GM12864 (cell line): Measurements from ENCODE around the gene TTC39C.
A peak's percentile ranks its signal among the peaks of the same experiment; 100 is the strongest.
"Not testable (repeated sequence)": the region's sequence is repeated elsewhere in the genome, so short reads cannot be mapped to it uniquely, and the experiment has no call there.

Experiments
- DNase-seq: peaks from one replicate; pipeline ENCODE4 v3.0.0-alpha.2; 2011; ENCODE audit warnings: low read depth
- H3K4me3 ChIP-seq: 2 replicates; pipeline ENCODE4 v1.5.1; 2011; ENCODE audit warnings: mild to moderate bottlenecking, low read depth, low read length, control low read depth
- TF ChIP-seq, protein P1 (sequence below): IDR thresholded peaks from 2 replicates; pipeline ENCODE4 v1.5.1; 2011; ENCODE audit warnings: low read depth, mild to moderate bottlenecking, moderate library complexity, low read length, control low read depth, inconsistent platforms; ENCODE audit errors: missing control alignments

TTC39C gene

DNA sequence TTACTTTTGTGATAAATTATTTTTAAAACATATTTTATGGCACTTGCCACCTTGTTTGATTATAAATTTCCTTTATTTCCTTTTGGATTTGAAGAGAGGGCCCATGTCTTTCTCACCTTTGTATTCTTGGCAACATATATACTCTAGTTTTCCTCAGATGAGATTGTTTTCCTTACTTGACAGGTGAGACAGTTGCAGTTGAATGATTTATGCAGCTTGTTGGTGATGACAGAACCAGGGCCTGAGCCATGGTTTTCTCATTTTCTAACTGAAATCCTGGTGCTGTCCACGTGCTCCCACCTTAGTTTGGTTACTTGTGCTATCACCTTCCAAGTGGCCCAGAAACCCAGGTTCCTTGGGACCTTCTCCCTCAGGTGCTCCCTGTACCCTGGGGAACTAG lies 58.2 kb downstream of the TTC39C start:
- TF ChIP-seq, protein P1, sequence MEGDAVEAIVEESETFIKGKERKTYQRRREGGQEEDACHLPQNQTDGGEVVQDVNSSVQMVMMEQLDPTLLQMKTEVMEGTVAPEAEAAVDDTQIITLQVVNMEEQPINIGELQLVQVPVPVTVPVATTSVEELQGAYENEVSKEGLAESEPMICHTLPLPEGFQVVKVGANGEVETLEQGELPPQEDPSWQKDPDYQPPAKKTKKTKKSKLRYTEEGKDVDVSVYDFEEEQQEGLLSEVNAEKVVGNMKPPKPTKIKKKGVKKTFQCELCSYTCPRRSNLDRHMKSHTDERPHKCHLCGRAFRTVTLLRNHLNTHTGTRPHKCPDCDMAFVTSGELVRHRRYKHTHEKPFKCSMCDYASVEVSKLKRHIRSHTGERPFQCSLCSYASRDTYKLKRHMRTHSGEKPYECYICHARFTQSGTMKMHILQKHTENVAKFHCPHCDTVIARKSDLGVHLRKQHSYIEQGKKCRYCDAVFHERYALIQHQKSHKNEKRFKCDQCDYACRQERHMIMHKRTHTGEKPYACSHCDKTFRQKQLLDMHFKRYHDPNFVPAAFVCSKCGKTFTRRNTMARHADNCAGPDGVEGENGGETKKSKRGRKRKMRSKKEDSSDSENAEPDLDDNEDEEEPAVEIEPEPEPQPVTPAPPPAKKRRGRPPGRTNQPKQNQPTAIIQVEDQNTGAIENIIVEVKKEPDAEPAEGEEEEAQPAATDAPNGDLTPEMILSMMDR, result no peak
- DNase-seq, result no peak
- H3K4me3 ChIP-seq, result no peak overlapping the region

DNA sequence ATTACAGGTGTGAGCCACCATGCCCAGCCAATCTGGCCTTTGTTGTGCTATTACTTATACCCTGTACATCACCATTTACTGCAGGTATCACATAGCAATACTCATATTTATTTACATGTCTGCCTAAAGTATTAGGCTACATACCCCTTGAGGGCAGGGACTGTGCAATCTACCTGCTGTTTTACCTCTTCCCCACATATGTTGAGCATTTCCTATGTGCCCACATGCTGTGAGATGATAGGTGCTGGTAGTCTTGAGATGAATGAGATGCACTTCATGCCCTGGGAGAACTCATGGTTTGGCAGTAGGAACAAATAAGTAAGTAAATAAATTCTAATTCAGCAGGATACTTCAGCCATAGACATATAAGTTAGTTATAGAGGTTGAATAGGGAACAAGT lies 59.2 kb downstream of the TTC39C start:
- TF ChIP-seq, protein P1, result no peak
- H3K4me3 ChIP-seq, result no peak overlapping the region
- DNase-seq, result no peak

DNA sequence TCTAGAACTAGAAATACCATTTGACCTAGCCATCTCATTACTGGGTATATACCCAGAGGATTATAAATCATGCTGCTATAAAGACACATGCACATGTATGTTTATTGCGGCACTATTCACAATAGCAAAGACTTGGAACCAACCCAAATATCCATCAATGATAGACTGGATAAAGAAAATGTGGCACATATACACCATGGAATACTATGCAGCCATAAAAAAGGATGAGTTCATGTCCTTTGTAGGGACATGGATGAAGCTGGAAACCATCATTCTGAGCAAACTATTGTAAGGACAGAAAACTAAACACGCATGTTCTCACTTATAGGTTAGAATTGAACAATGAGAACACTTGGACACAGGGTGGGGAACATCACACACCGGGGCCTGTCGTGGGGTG lies 60.2 kb downstream of the TTC39C start:
- not testable (repeated sequence) for H3K4me3 ChIP-seq, DNase-seq

DNA sequence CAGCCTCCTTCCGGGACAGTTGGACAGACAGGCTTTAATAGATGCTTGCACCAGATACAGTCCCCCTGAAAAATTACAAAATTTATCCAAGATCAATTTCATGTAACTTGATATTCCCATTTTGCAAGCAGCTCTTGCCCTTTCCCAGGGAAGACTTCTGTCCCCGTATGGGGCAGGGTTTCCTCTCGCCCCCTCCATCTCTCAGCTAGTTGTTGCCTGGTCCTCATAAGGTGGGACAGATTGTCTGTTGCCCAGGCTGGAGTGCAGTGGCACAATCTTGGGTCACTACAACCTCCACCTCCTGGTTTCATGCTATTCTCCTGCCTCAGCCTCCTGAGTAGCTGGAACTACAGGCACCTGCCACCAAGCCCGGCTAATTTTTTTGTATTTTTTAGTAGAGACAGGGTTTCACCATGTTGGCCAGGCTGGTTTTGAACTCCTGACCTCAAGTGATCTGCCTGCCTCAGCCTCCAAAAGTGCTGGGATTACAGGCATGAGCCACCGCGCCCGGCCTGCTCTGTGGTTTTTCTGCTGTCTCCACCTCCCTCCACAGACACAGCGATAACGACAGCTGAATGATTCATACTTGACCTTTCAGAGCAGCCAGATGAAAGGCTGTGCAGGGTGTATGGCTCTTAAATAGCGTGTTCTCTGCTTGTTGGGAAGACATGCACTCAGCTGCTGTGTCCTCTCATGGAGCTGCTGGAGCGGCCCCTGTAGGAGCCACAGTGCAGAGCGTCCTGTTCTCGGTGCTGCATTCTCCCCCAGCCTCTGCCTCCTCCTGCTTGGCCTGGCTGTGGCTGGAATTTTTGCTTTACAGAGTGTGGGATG lies 61.4 kb downstream of the TTC39C start:
- no peak overlapping the region for H3K4me3 ChIP-seq
- DNase-seq, result peak; percentile 35
- TF ChIP-seq, protein P1, result peak; percentile 40

DNA sequence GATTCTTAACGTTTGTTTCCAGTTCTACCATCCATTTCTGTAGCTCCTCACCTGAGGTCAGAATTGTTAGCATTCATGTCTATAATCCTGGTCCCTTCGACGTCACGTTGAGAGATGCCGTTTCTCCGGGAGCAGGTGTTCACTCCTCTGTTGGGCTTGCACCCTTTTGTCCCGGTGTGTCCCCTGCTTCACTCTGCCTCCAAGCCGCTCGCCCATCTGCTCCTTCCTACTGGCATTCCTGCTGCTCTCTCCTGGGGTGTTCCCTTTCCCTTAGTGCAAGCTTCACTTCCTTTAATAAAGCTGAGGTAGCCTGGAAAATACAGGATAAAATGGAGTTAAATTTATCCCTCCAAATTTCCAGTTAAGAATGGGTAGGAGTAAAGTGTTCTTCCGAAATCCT lies 62.4 kb downstream of the TTC39C start:
- TF ChIP-seq, protein P1, result no peak
- H3K4me3 ChIP-seq, result no peak overlapping the region
- DNase-seq, result no peak

DNA sequence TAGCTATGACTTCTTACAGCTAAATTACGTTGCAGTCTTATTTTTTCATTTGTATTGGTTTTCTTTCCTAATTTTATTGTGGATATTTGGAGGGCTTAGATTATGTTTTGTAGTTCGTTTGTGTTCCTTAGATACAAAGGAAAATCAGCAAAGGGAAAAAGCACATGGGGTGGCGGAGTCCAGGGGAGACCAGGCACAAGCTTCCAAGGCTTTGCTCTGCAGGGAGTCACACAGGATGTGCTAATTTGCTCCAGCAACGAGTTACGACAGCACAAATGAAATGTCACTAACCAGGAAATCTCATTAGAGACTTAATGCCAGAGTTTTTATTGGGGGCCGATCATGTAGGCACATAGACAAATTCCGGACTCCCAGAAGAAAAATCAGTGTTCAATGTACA lies 63.8 kb downstream of the TTC39C start:
- DNase-seq, result no peak
- TF ChIP-seq, protein P1, result no peak
- H3K4me3 ChIP-seq, result no peak overlapping the region

DNA sequence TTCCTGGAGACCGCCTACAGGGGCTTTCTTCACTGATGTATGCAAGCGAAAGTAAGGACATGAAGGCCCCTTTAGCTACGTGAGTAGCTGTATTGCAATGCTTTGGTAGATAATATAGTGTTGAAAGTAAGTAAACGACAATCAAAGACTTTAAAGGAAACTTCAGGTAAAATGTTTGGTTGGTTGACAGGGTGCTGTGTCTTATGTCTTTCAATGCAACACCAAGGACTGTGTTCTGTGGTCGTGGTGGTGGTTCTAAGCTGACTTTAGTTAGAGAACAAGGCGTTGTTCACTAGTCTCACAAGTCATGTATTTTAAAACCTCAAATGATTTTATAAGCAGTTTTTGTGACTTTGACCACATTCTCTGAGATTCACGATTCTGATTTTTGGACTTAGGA lies 66.3 kb downstream of the TTC39C start:
- TF ChIP-seq, protein P1, result no peak
- H3K4me3 ChIP-seq, result no peak overlapping the region
- no peak for DNase-seq
